GM21529 (cell line): ENCODE data around the gene DCLK1.

Experiments used
- ATAC-seq: cut with Tn5 transposase; IDR thresholded peaks from one replicate; pipeline ENCODE4 v1.9.1; 2021; ENCODE audit not compliant: unreplicated experiment

DCLK1 gene

GRCh38 chr13:35792911-35793310 lies 338.3 kb downstream of the DCLK1 start:
- no peak for ATAC-seq

- no peak for ATAC-seq
Observed at GRCh38 chr13:35792021-35792420, 339.2 kb downstream of the DCLK1 start.

GRCh38 chr13:35791184-35791851 lies 339.9 kb downstream of the DCLK1 start:
- no peak for ATAC-seq

- peak; percentile 80 for ATAC-seq
Observed at GRCh38 chr13:35789335-35790165, 341.6 kb downstream of the DCLK1 start.

- no peak for ATAC-seq
Observed at GRCh38 chr13:35787937-35788336, 343.2 kb downstream of the DCLK1 start.

- no peak for ATAC-seq
Observed at GRCh38 chr13:35785576-35786303, 345.4 kb downstream of the DCLK1 start.

GRCh38 chr13:35784286-35784951 lies 346.8 kb downstream of the DCLK1 start:
- ATAC-seq: no peak

GRCh38 chr13:35782793-35783192 lies 348.4 kb downstream of the DCLK1 start:
- ATAC-seq: no peak

GRCh38 chr13:35781036-35782000 lies 349.9 kb downstream of the DCLK1 start:
- ATAC-seq: no peak

- ATAC-seq: no peak
Observed at GRCh38 chr13:35780613-35781012, 350.6 kb downstream of the DCLK1 start.

GRCh38 chr13:35771898-35772297 lies 359.3 kb downstream of the DCLK1 start:
- no peak for ATAC-seq

GRCh38 chr13:35770756-35771297 lies 360.4 kb downstream of the DCLK1 start:
- ATAC-seq: no peak

- ATAC-seq: no peak
Observed at GRCh38 chr13:35769812-35770211, 361.4 kb downstream of the DCLK1 start.

GRCh38 chr13:35768551-35768950 lies 362.6 kb downstream of the DCLK1 start:
- ATAC-seq: no peak

- no peak for ATAC-seq
Observed at GRCh38 chr13:35768073-35768472, 363.1 kb downstream of the DCLK1 start.

- ATAC-seq: no peak
Observed at GRCh38 chr13:35767256-35767976, 363.8 kb downstream of the DCLK1 start.

- ATAC-seq: no peak
Observed at GRCh38 chr13:35766663-35767062, 364.5 kb downstream of the DCLK1 start.

- no peak for ATAC-seq
Observed at GRCh38 chr13:35765941-35766340, 365.2 kb downstream of the DCLK1 start.

GRCh38 chr13:35765366-35765765 lies 365.8 kb downstream of the DCLK1 start:
- ATAC-seq: no peak
